WTC11 (cell line): ENCODE data around the gene SYK.

Experiments
- CREM ChIP-seq: sonication (generic); formaldehyde crosslinking; IDR thresholded peaks from 2 replicates; pipeline ENCODE4 v1.8.1; 2022; ENCODE audit warnings: mild to moderate bottlenecking, missing genetic modification reagents, moderate library complexity
- NFYB ChIP-seq: sonication (generic); formaldehyde crosslinking; conservative IDR thresholded peaks from 2 replicates; pipeline ENCODE4 v1.8.0; 2022; ENCODE audit warnings: low read depth, missing genetic modification reagents
- ZMAT4 ChIP-seq: fragments of 250-450 bp; sonication (Bioruptor Pico); IDR thresholded peaks from 2 replicates; pipeline ENCODE4 v1.9.0; 2021; ENCODE audit warnings: mild to moderate bottlenecking

GRCh38 chr9:90847971-90848370 is 46.4 kb downstream of the SYK start:
- TF ChIP-seq CREM (CRISPR knock-in tag), result no peak
- TF ChIP-seq ZMAT4, result no peak
- TF ChIP-seq NFYB (CRISPR knock-in tag), result no peak
